Esophagus squamous epithelium (tissue), 4 donors: Measurements from ENCODE around the gene SEMA4C.

Experiments
- CTCF ChIP-seq, 6 experiments: fragments of 450-650 bp in 4 of 6; fragments of 200-600 bp in 2 of 6; sonication (generic) in 2 of 6; IDR thresholded peaks; one replicate each; pipeline ENCODE4 v1.5.1; 2016 to 2019; ENCODE audit warnings: antibody characterized with exemption in 6 of 6, mild to moderate bottlenecking in 4 of 6, moderate library complexity in 4 of 6
- POLR2A ChIP-seq, 4 donors: fragments of 450-650 bp; IDR thresholded peaks; one replicate each; pipeline ENCODE4 v1.6.1; 2017; ENCODE audit warnings: antibody characterized with exemption in 4 of 4, mild to moderate bottlenecking in 4 of 4, moderate library complexity in 3 of 4

GRCh38 chr2:96914332-96914731 lies 44.5 kb upstream of the SEMA4C start:
- no peak for TF ChIP-seq CTCF (IDR thresholded peaks at IDR 0.05)
- no peak for TF ChIP-seq POLR2A (IDR thresholded peaks at IDR 0.05)
